SK-N-SH treated with all-trans-retinoic acid at 6 μM for 48 hours (cell line): Measurements from ENCODE around the gene CNNM3.

ENCODE experiments used
- ATAC-seq: fragments of 200-7000 bp; cut with Tn5 transposase; 3 replicates; pipeline ENCODE4 v1.9.1; 2020; ENCODE audit warnings: mild to moderate bottlenecking, moderate library complexity
- ARNTL ChIP-seq: fragments of 450-650 bp; formaldehyde crosslinking; IDR thresholded peaks from 2 replicates; pipeline ENCODE4 v1.5.0; 2020; ENCODE audit warnings: low read depth, mild to moderate bottlenecking, moderate library complexity, borderline replicate concordance
- CSRNP3 ChIP-seq: fragments of 250-450 bp; sonication (Bioruptor Pico); IDR thresholded peaks from 2 replicates; pipeline ENCODE4 v1.5.1; 2021; ENCODE audit warnings: mild to moderate bottlenecking, moderate library complexity
- ESRRG ChIP-seq: fragments of 250-450 bp; sonication (Bioruptor Pico); IDR thresholded peaks from 2 replicates; pipeline ENCODE4 v1.6.1; 2021; ENCODE audit warnings: mild to moderate bottlenecking
- GLIS3 ChIP-seq: fragments of 250-450 bp; sonication (Bioruptor Pico); IDR thresholded peaks from 2 replicates; pipeline ENCODE4 v1.5.0; 2020; ENCODE audit warnings: mild to moderate bottlenecking, moderate library complexity
- ISL1 ChIP-seq: fragments of 250-450 bp; sonication (Bioruptor Pico); IDR thresholded peaks from 2 replicates; pipeline ENCODE4 v2.1.2; 2022; ENCODE audit warnings: mild to moderate bottlenecking, moderate library complexity
- OSR1 ChIP-seq: fragments of 250-450 bp; sonication (Bioruptor Pico); IDR thresholded peaks from 2 replicates; pipeline ENCODE4 v1.8.0; 2022; ENCODE audit warnings: moderate library complexity, mild to moderate bottlenecking, inconsistent platforms
- PATZ1 ChIP-seq: fragments of 250-450 bp; sonication (Bioruptor Pico); IDR thresholded peaks from 2 replicates; pipeline ENCODE4 v1.8.0; 2020; ENCODE audit warnings: mild to moderate bottlenecking, moderate library complexity, borderline replicate concordance
- PPARA ChIP-seq: fragments of 250-450 bp; sonication (Bioruptor Pico); IDR thresholded peaks from 2 replicates; pipeline ENCODE4 v1.5.0; 2020; ENCODE audit warnings: mild to moderate bottlenecking, borderline replicate concordance
- RARB ChIP-seq: fragments of 250-450 bp; sonication (Bioruptor Pico); IDR thresholded peaks from 2 replicates; pipeline ENCODE4 v1.8.0; 2021; ENCODE audit warnings: mild to moderate bottlenecking, moderate library complexity
- SNAI2 ChIP-seq: fragments of 250-450 bp; sonication (Bioruptor Pico); IDR thresholded peaks from 2 replicates; pipeline ENCODE4 v1.5.0; 2020; ENCODE audit warnings: mild to moderate bottlenecking, moderate library complexity
- TCF4 ChIP-seq: fragments of 250-450 bp; sonication (Bioruptor Pico); IDR thresholded peaks from 2 replicates; pipeline ENCODE4 v1.8.0; 2021; ENCODE audit warnings: mild to moderate bottlenecking, moderate library complexity, borderline replicate concordance
- TSHZ2 ChIP-seq: fragments of 250-450 bp; sonication (Bioruptor Pico); IDR thresholded peaks from 2 replicates; pipeline ENCODE4 v1.5.0; 2020; ENCODE audit warnings: mild to moderate bottlenecking, moderate library complexity
- ZC3H10 ChIP-seq: fragments of 250-450 bp; sonication (Bioruptor Pico); IDR thresholded peaks from 2 replicates; pipeline ENCODE4 v1.5.1; 2021; ENCODE audit warnings: mild to moderate bottlenecking, moderate library complexity
- ZFP3 ChIP-seq: fragments of 250-450 bp; sonication (Bioruptor Pico); IDR thresholded peaks from 2 replicates; pipeline ENCODE4 v1.5.0; 2020; ENCODE audit warnings: mild to moderate bottlenecking, moderate library complexity
- ZFP30 ChIP-seq: fragments of 450-650 bp; formaldehyde crosslinking; IDR thresholded peaks from 2 replicates; pipeline ENCODE4 v1.5.0; 2022; ENCODE audit warnings: mild to moderate bottlenecking, moderate library complexity
- ZNF70 ChIP-seq: fragments of 450-650 bp; formaldehyde crosslinking; IDR thresholded peaks from 2 replicates; pipeline ENCODE4 v1.5.0; 2020; ENCODE audit warnings: mild to moderate bottlenecking, moderate library complexity
- ZNF8 ChIP-seq: fragments of 450-650 bp; formaldehyde crosslinking; IDR thresholded peaks from 2 replicates; pipeline ENCODE4 v1.5.0; 2020; ENCODE audit warnings: mild to moderate bottlenecking, moderate library complexity

CNNM3 gene

GRCh38 chr2:96838345-96839292, 22.6 kb downstream of the CNNM3 start:
- ATAC-seq, result no peak

GRCh38 chr2:96839293-96839874, 23.3 kb downstream of the CNNM3 start:
- no peak for ATAC-seq
- TF ChIP-seq TCF4 (CRISPR knock-in tag) (no peak), PPARA (no peak), ZNF8 (CRISPR knock-in tag) (no peak), ZC3H10 (CRISPR knock-in tag) (no peak), ARNTL (CRISPR knock-in tag) (no peak), ZFP30 (CRISPR knock-in tag) (no peak), CSRNP3 (no peak), OSR1 (CRISPR knock-in tag) (no peak), ZNF70 (CRISPR knock-in tag) (no peak)

More at GRCh38 chr2:96838345-96839292, 22.6 kb downstream of the CNNM3 start:
- TF ChIP-seq PPARA, result no peak
- no peak for TF ChIP-seq RARB (CRISPR knock-in tag)
- TF ChIP-seq ZFP3 (CRISPR knock-in tag), result no peak
- TF ChIP-seq ESRRG (CRISPR knock-in tag), result no peak

GRCh38 chr2:96839875-96840850, 24.1 kb downstream of the CNNM3 start:
- TF ChIP-seq PPARA (no peak), ESRRG (CRISPR knock-in tag) (no peak), ZFP3 (CRISPR knock-in tag) (no peak), TSHZ2 (no peak)
- no peak for ATAC-seq

GRCh38 chr2:96841701-96842495, 25.8 kb downstream of the CNNM3 start:
- TF ChIP-seq TCF4 (CRISPR knock-in tag), result no peak
- no peak for TF ChIP-seq PATZ1 (CRISPR knock-in tag)
- TF ChIP-seq RARB (CRISPR knock-in tag), result no peak
- no peak for TF ChIP-seq ESRRG (CRISPR knock-in tag)
- TF ChIP-seq SNAI2, result no peak
- no peak for TF ChIP-seq ZC3H10 (CRISPR knock-in tag)
- no peak for TF ChIP-seq ZNF70 (CRISPR knock-in tag)
- TF ChIP-seq GLIS3 (CRISPR knock-in tag), result no peak
- TF ChIP-seq ISL1 (CRISPR knock-in tag), result no peak
- TF ChIP-seq OSR1 (CRISPR knock-in tag), result no peak
- TF ChIP-seq, all 23 proteins: peak for 0
- no peak; the same call in 2 of the 3 replicates for ATAC-seq
